CD4-positive, alpha-beta T cell treated with Interleukin-12 subunit alpha and Interleukin-12 subunit beta, for 1 hour (primary cell): ENCODE data around the gene SND1.

Source experiments
- DNase-seq: peaks from one replicate; pipeline ENCODE4 v3.0.0-alpha.2; 2020

The SND1 gene

DNA sequence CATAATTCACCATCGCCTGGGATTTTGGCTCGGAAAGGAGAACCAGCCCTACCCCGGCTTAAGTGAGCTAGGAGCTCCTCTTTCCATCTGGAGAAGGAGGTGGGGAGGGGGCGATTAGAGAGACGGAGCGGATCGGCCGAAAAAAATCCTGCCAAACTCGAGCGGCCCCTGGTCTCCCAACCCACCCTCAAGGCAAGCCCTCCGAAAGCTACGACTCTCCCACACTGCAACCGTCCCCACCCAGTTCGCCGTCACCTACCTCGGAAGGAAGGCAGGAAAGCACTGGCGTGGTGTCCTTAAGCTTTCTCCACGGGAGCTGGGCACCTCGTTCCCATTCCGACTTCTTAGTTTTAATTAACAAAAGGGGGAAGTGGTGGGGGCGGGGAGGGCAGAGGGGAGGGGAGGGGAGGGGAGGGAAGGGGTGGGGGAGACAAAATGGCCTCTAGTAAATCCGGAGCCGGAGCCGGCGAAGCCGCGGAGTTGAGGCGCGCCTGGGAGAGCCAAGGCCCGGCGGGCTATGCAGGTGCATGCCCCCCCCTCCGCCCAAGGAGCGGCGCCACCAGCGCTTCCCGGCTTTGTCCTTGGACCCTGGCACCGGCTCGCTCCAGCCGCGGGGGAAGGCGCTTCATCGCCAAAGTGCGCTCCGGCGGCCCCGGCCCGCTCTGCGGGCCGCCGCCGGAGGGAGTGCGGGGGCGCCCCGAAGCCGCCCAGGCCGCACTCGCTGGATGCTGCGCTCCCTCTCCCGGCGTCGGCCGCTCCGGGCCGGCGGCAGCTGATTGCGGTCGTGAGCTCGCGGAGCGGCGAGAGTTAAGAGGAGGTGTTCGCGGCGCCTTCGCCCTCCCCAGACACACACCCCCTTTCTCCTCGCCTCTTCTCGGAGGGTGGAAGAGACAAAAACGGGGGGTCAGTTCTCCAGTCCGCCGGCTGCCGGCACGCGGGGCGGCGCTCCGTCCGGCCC, 378.9 kb downstream of the SND1 start, which contains the start of gene LRRC4:
TSS of gene LRRC4 (minus strand) at position 784 of the 958 bp plus-strand sequence. CDS start 797 bp downstream, outside the sequence.
- peak; percentile 11 for DNase-seq

DNA sequence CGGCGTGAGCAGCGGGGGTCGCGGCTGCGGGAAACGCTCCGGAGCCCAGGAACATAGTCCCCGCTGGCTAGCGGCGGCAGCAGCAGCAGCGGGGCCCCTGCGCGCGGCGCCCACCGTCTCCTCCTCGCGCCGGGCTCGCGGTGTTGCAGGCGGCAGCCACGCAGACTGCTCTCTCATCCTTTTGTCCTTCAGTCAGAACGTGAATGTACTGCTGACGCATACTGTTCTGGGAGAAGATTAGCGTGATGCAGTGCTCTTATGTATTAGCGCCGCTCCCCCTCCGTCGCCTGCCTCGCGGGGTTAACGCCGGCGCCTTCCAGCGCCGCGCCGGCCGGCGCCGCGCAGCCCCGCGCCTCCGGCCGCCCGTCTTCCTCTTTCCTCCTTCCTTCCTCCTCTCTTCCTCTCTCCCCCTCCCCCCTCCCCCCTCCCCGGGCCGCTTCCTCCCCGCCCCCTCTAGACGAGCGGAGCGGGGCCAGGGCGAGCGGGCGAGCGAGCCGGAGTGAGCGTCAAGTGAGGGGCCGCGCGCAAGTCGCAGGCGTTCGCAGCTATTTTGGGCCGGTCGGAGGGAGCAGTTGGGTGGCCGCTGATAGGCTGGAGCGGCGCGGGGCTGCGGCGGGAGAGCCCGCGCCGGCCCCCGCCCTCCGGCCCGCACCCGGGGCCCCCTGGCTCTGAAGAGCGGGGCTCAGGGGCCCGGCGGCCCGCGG, 380.1 kb downstream of the SND1 start:
- DNase-seq: peak; percentile 44

DNA sequence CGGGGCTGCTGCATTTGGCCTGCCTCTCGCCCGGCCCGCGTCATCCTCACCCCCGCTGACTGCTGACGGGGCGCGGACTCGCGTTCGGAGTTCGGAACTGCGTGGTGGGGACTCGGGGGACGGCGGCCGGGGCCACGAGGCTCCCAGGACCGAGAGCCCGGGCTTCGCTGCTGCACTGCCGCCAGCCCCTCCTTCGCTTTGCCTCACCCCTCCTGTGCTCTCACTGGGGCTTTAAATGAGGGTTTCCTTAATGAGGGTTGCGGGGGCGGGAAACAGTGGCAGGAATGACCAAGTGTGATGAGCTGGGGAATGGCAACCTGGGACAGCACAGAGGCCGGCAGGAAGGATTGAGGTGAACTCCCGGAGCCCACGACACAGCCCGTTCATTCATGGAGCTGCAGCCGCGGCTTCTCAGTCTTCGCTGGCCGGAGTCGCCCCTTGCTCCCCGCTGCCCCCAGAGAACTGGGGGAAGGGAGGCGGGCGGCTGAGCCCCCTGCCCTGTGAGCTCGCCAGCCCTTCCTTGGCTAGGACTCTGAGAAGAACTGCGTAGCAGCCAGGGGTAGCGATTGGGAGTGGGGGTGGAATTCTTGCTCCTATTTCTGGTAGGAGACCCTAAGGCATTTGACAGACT, 380.7 kb downstream of the SND1 start:
- DNase-seq: no peak

DNA sequence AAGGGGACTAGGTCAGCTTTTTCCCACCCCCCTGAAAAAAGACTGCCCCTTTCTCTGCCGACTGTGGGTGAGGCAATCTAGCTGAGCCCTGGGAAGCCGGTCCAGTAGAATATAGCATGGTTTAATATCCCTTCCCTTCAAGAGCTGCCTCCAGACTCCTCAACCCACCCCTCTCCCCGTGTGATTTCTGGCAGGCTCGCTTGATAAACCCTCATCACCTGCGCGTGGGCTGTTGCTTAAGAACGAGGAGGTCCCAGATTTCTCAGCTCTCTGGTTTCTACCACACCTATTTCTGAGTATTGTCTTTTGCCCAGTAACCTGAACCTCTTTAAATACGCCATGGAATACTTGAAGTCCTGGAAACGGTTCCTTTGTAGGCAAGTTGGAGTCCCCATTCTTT, 381.3 kb downstream of the SND1 start:
- no peak for DNase-seq

DNA sequence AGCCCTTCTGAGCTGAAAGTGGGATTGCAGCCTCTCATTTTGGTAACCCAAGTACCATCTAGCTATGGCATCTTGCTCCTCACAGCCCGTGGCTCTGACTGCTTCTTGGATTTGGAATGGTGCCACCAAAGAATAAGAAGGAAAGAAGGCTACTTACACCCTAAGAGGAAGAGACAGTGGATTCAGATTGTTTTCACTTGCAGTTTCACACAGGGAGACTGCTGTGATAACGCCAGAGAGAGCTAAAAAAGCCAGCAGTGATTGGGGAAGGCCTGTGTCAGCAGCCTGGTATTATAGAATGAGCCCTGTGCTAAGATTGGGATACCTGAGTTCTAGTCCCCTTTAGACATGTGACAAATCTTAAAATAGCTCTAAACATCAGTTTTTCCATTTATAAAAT, 382.8 kb downstream of the SND1 start:
- DNase-seq: no peak

DNA sequence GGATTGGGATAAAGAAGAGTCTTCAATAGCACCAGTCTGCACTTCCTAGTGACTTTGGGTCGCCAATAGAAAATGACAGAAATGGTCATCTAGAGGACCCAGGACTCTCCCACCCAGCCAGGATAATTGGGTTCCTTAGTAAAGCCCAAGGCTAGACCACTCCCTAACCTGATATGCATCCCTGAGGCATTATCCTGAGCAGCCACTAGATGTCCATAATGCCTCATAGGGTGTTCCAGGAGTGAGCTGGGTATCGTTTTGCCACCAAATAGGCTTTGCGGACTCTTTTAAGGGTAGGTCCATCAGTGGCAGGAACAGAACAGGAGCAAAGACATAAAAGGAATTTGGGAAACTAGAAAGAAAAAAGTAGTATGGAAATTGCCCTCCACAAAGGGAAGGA, 383.7 kb downstream of the SND1 start:
- no peak for DNase-seq

DNA sequence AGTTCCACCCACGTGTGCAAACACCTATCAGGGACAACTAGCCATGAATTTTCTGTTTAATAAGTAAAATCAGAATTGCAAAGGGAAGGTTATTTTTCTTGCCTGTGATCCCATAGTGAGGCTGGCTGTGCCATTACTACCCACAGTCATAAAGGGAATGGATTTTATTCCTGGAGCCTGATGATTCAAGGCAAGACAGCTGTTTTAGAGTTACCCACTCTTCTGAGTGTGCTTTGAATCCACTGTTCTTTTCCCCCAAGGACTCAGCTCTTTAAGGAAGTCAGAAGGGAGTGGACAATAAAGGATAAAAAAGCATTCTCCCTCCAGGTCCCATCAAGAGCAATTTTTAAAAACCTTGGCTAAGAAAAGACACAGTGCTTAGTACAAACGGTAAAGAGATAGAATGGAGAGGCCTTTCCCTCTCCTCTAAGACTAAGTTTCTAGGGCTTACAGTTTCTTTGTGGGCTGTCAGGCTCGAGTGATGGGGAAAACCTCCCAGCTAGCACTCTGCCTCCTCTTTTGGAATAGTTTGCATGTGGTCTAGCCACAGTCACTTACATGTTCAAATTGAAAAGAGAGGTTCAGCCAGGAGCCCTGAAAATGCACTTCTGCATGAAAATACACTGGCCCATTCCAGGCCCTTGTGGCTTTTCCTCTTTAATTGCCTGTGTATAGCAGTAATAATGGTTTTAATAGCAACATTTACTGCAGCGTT, 384.4 kb downstream of the SND1 start:
- no peak for DNase-seq

DNA sequence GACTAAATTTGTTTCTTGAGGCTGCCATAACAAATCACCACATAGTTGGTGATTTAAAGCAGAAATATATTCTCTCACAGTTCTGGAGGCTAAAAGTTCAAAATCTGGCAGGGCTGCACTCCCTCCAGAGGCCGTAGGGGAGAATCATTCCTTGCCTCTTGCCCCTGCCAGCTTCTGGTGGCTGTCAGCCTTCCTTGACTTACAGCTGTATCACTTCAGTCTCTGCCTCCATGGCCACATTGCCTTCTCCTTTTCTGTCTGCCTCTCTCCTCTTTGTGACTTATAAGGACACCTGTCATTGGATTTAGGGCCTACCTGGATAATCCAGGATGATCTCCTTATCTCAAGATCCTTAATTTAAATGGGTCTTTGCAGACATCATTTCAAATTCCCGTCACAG, 385.1 kb downstream of the SND1 start:
- DNase-seq: no peak

DNA sequence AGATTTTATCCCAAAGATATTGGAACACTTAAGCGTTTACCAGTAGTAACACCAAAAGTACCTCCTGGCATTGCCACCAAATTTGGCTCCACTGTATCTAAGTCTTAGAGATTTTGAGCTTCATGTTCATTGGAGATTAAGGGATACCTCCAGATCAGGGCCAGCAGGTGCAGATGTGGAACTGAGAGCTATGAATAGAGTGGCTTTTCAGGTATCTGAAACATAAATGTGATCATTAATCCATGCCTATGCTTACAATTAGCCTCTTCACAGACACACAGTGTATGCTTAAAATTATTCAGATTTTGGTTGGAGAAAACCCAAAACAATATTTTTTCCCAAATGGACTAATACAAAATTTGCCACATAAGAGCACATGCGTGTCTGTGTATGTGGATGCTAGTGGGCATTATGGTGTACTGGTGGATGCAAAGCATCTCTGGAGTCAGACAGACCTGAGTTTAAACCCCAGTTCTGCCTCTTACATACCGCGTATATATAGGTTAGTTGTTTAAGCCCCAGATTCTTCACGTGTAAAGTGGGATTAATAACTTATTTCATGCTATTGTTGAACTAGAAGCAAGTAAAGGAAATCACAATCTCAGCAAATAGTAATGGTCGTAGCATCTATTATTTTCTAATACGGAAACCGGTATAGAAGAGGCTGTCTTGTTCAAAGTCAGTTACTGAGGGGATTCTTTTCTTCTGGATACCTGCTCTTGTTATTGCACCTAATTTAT, 386.1 kb downstream of the SND1 start:
- DNase-seq: no peak

DNA sequence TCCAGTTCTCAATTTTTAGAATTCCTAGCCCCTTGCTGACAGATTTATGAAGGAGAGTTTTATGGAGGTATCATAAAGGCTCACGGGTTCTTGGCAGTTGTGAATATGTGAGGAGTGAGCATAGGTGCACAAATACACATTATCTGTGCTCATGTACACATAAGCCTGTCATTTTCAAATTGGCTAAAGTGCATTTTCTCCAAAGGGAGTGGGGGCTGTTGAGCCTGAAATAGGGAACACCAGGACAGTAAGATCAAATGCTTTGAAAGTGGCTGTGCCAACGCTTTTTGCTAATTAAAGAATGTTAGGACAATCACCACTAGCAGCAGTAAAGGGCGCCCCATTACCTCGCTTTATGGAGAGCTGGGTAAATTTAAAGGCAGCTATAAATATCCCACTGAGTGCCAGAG, 387.6 kb downstream of the SND1 start:
- DNase-seq: no peak

DNA sequence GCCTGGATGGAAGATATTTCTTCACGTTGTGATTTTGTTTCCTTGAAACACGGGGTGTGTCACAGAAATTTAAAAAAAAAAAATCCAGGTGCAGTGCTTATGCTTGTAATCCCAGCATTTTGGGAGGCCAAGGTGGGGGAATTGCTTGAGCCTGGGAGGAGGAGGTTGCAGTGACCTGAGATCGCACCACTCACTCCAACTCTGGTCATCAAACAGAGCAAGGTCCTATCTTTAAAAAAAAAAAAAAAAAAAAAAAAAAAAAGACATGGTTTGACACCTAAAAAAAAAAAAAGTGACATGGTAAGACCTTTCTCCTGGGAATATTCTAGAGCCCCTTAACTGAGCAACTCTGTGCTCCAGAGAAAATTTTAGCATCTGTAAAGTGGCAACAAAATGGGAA, 388.2 kb downstream of the SND1 start:
- no peak for DNase-seq

DNA sequence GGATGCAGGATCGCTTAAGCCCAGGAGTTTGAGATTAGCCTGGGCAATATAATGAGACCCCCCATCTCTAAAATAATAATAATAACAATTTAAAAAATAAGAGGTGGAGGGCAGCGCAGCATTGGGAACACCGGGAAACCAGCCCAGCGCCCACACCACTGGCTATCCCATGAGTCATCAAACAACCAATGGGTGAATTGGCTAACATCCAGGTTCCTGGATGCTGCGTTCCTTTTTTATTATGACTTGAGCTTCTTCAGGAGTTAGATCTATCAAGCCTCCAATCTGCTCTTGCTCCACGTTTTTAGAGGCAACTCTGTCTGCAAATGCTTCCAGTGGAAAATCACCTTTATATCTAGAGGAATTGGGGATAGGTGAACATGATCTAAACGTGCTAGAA, 389.2 kb downstream of the SND1 start:
- DNase-seq: no peak

DNA sequence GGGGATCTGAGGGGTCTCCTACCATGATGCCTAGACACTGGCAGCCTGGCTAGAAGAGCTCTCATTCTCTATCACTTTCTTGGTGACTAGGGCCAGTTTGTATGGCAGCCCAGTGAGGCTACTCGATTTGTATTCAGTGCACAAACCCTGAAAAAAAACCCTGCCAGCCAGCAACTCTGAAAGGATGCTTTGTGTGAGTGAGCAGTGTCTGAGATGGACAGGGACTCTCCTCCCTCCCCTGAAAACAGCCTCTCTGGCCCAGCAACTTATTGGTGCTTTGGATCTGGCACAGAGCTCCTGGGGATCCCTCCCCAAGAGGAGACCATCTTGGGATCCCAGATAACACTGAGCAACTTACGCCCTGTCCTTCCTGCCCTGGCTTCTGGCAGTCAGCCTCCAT, 390.0 kb downstream of the SND1 start:
- no peak for DNase-seq

DNA sequence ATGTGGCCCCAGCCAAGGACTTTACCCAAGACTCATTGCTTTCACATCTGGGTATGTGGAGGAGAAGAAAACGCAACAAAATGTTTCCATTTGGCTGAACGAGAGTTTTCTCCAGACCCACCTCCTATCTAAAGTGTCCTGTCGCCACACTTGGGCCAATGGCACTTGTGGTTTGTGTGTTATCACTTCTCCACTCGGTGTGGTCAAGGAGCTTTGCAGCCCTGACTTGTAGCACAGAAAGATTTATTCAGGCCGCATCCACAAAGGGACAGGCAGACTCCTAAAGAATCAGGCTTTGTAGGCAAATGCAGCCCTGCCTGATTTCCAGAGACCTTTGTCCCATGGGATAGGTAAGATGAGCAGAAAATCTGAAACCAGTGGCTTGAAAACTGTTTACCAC, 392.1 kb downstream of the SND1 start:
- no peak for DNase-seq

DNA sequence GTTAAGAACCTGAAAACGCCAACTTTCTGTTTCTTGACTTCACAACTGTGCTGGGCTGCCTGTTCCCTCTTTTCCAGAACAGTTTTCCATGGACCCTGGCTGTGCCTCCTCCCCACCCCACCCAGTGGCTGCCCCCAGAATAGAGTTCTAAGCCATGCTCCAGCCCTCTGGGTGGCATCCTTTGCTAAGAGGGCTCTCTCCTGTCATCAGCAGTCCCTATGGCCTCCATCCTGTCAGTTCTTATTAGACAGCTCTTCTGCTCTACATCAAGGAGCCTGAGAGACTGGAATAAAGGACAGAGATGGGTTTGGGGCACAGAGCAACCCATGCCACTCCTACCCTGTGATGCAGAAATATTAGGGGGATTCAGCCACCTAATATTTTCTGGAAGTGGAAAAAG, 393.2 kb downstream of the SND1 start:
- no peak for DNase-seq

DNA sequence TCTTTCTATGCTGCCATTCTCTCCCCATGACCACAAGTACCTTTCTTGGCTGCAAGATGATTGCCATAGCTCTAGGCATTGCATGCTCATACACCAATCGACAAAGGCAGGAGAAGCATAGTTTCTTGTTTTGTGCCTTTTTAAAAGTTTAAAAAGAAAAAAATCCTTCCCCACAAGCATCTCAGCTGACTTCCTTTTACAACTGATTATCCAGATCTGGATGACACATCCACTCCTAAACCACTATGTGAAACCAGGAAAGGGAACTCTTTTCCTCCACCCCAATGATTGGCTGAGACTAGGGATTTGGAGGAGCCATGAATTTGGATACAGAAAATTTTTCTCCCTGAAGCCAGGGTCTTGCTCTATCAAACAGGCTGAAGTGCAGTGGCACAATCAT, 393.8 kb downstream of the SND1 start:
- DNase-seq: no peak

DNA sequence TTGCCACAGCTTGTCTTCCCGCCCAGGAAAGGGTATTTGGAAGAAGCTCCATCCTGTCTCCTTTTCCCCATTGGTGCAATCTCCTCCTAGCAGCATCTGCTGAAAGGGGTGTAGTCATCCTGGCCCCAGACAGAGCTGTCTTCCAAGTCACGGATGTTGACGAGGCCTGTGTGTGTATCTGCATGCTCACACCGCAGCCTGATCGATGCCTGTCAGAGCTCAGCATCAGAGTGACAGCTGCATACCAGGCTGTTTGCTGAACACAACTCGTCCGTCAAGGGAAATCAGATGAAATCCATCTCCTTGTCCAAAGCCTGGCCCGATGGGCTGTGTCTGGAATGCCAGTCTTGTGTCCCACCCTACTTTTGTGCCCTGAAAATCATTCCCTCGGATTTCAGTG, 400.4 kb downstream of the SND1 start:
- DNase-seq: no peak

DNA sequence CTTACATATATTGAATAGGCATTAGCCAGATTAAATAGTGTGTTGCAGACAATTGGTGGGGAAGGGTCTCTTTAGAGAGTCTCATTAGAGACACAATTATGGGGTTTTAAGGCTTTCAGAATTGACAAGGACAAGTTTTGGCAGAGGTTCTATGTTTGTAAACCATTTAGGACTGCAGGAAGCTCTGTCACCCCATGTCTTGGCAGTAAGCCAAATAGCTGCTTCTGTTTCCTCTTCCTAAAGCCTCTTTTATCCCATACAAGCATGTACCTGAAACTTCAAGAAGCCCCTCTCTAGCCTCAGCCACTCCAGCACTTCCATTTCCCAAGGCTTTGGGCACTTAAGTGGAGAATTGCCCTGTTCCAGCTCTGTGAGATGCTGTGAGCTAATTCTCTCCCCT, 401.0 kb downstream of the SND1 start:
- peak; percentile 11 for DNase-seq

DNA sequence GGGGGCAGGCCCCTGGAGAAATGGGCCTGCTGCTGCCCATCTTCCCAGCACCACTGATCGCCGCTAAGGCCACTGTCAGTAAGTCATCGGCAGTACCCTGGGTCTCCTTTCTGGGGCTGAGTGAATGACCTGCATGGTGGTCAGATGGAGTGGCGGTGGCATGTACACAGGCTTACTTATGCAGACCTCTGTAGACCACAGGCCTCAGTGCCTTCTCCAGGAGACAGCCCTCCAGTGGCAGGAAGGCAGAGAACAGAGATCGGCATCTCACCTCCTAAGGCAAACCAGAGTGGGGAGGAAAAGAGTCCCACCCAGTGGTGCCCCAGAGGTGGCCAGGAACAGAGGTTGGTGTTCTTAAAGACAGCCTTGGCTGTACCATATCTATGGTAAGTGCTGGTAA, 402.0 kb downstream of the SND1 start:
- no peak for DNase-seq

DNA sequence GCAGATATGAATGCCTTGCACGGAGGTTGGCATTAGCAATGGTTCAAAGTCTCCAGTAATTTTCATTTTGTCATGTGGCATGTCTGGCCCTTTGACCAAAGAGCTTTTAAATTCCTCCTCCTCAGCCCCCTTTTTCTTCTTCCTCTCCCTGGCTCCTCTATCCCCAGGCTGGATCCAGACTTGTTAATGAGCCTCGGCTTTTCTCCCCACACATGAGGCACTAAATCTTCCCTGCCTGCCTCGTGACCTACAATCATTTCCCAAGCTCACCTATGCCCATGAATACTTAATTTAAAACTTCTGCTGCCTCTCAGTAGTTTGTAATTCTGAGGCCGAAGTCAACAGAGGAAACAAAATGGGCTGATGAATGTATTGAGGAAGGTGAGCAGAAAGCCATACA, 402.5 kb downstream of the SND1 start:
- DNase-seq: no peak

DNA sequence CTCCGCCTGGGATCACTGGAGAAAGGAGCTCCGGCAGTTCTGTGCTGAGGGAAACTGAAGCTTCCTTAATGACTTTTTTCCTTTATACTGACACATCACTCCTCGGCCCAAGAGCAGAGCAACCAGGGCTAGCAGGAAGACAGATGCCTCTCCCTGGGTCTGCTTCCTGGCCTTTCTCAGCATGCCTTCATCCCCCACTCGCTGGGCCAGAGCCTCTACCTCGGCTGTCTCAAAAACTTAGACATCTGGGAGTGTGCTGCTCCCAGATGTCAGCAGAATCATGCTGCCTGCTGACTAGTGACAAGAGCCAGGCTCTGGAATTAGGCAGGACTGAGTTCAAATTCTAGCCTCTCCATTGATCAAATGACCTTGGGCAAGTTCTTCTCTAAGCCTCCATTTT, 403.6 kb downstream of the SND1 start:
- DNase-seq: no peak

DNA sequence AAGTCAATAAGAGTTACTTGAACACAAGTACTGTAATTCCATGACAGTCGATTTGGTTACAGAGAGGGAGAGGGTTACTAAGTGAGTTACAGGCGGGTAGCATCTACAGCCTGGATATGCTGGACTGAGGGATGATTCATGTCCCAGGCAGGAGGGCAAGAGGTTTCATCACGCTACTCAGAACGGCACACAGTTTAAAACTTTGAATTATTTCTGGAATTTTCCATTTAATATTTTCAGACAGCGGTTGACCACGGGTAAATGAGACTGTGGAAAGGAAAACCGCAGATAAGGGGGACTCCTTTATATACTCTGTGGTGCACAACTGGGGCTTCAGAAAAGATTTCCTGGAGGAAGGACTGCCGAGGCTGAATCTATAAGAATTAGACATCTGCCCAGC, 404.9 kb downstream of the SND1 start:
- DNase-seq: no peak
